GM10847 (cell line): ENCODE results near the gene CTF1.
A peak's percentile ranks its signal among the peaks of the same experiment; 100 is the strongest.

Experiments used
- POLR2A ChIP-seq: IDR thresholded peaks from 2 replicates; pipeline ENCODE4 v1.6.1; 2011; ENCODE audit not compliant: insufficient read length; ENCODE audit errors: extremely low read depth

Gene CTF1

DNA sequence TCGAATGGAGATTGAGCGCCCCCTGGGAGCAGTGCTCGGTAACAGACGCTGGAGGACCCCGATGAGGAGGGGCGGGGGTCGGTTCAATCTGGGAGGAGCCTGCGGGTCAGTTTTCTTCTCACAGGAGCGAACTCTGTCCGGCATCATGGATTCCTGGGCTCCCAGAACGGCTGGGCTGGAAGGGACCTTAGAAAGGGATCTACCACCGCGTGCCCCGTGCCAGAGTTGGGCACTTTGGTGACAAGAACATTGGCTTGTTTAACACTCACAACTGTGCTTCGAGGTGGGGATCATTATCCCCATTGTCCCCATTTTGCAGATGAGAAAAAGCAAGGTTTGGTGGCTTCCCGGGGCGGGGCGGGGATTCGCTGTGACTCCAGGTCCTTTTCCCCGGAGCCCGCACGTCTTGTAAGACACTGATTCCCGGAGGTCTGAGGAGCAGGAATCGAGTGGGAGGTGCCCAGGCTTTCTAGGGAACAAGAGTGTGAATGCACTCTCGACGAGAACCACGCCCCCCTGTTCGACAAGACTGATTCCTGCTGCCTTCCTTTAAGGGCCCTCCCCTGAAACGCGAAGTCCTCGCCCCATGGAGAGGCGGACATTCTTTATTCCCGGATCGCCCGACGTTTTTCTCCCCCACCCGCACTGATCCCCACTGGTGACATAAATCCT is 25.5 kb downstream of the CTF1 start:
- TF ChIP-seq POLR2A: peak; percentile 13

DNA sequence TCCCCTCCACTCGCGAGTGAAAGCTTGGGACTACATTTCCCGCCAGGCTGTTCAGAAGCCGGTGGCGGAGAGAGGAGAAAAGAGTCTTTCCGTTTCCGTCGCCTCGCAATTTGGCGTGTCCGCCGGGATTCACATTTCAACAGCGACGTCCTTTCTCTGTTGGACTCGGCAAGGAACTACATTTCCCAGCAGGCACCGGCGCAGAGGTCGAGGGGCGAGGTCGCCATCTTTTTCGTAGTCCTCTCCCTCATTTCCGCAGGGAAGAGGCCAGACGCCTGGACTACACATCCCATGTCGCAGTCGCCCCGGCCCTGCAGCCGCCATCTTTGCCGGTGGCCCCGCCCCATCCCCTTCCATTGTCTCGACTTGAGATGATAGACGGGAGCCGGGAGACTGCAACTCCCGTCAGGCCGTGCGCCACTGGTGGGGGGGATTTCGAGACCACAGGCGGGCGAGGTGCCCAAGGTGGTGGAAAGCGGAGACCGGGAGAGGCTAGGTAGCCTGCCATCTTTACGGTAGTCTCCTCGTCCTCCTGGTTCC is 26.1 kb downstream of the CTF1 start:
- no peak for TF ChIP-seq POLR2A

DNA sequence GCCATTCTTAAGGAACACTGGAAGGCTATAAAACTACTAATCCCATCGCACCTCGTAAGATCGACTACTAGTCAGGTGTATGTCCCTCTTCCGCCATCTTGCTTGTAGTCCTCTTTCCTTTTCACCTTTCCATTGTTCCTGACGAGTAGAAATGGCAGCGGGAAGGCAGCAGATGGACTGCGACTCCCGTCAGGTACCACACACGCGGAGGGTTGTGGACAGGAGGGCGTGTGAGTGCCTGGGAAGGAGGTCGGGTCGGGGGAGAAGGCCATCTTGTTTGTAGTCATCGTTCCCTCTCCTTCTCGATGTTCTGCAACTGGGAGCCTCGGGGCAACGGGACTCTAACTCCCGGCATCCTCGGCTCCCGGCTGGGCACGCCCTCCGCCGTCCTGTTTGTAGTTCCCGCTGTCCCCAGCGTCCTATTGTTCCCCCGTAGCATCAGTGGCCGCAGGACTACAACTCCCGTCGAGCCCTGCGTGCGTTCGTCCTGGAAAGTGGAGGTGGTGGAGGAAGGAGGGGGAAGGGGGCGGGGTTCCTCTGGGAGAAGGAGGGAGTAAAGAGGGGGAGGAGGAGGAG is 26.6 kb downstream of the CTF1 start:
- TF ChIP-seq POLR2A: no peak

DNA sequence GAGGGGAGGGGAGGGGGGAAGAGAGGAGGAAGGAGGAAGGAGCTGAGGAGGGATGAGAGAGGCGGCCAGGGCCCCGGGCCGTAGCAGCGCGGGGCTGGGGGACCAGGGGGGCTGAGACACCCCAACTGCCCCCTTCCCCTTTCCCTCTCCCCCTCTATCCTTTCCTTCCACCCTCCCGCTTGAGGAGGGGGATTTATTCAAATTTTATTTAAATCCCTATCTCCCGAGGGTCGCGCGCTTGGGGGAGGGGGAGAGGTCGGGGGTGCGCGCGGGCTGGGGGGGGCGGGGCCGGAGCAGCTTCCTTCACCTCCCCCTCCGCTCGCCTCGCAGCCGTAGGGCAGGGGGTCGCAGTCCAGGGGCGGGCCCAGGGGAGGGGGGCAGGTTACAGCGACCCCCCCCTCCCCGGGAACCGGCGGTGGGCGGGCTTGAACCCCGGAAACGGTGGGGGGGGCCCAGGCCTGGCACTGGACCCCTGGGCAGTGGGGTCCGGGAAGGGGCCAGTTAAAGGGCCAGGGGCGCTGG is 27.2 kb downstream of the CTF1 start, which contains the start of gene FBXL19:
FBXL19 (plus strand) TSS at position 19 of the 522 bp plus-strand sequence. CDS start 2,183 bp downstream, outside the sequence.
- no peak for TF ChIP-seq POLR2A

DNA sequence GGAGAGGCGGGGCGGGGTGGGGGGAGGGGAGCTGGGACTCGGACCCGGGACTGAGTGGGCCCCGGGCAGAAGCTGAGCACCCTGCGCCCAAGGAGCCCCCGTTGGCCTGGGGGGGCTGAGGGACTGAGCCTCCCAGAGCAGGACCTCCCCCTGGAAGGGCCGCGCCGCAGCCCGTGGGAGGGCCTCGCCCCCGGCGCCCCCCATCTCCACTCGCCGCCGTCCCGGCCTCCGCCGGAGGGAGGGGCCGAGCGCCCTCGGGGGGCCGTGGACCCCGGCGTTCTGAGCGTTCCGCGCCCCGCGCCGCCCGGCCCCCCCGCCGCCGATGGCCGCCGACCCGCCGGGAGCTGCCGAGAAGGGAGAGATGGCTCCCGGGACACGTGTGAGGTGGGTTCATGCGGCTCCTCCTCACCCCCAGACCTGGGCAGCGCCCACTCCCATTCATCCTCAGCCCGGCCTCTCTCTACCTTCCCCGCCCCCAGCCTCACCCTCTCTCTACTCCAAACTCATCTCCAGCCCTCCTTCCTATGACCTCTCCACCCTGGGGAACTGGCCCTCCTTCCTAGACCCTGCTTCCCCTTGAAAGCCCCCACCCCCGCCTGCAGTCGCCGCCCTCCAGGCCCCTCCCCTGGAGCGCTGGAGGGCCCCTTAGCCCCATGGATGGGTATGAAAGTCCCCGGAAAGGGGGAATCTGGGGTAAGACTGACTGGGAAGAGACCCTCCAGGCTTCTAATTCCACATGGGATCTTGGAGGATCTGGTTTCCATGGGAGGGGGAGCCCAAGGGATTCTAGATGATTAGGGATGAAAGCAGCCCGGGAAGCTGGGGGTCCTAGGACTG is 27.9 kb downstream of the CTF1 start:
- TF ChIP-seq POLR2A: no peak

DNA sequence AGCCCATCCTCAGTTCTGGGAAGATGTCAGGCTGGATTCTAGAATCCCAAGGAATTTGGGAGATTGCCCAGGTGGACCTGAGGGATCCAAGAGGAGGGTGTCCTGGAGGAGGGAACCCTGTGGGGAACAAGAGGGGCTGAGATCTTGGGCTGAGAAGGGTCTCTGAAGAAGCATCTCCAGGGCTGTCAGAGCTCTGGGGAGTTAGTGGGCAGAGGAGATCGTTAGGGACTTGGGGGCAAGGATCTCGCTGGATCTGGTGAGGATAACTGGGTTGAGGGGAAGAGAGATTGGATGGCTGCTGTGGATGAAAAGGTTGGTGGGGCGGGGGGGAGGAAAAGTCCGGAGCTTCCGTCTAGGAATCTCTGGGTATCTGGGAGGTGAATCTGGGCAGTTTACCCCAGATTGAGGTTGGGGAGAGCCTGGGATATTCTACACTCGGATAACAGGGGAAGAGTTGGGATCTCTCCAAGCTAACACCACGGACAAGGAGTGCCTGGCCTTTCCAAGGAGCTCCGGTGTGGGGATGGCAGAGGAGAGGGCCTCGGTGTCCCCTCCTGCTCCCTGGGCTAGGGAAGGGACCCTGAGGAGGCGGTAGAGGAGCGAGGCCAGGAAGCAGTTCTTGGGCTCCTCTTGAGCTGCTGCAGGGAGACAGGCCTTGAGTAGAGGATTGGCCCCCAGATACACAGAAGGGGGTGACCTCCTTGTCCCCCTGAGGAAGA is 28.7 kb downstream of the CTF1 start:
- no peak for TF ChIP-seq POLR2A

DNA sequence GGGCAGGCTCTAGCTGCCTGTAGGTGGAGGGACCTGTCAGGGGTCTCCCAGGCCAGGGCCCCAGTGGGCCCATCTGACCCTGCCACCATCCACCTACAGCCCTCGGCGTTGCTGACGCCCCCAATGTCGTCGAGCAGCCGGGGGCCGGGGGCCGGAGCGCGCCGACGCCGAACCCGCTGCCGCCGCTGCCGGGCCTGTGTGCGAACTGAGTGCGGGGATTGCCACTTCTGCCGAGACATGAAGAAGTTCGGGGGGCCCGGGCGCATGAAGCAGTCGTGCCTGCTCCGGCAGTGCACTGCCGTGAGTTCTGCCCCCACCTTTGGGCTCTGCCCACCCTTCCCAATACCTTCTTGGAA is 29.2 kb downstream of the CTF1 start:
- no peak for TF ChIP-seq POLR2A

DNA sequence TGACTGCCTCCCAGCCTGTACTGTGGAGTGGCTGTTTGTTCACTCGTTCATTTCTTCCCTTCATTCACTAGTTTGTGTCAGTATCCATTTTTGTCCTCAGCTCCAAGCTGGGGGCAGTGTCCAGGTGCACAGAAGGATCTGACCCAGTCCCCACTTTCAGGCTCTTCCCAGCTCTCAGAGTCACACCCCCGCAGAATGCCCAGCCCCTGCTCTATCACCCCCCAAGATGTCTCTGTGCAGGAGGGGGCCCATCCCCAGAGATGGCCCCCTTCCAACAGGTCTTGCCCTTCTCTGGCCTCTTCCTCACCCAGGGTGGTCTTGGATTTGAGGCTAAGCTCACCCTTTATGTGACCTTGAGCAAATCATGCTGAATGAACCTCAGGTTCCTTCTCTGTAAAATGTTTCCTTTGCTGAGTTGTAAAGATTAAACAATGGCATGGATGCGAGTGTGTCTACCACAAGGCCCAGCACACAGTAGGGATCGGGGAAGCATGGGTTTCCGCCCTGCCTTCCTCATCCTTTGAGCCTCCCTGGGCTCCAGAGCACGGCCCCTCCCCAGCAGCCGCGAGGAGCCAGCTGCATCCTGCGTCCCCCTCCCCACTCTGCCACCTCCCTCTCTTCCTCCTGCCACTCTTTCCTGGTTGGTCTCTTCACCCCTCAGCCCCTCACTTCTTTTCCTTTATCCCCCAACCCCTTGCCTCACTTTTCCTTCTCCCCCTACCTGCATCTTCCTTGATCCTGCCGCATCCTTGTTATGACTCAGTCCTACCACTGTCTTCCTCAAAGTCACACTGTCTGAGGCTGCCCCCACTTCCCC is 29.8 kb downstream of the CTF1 start:
- no peak for TF ChIP-seq POLR2A

DNA sequence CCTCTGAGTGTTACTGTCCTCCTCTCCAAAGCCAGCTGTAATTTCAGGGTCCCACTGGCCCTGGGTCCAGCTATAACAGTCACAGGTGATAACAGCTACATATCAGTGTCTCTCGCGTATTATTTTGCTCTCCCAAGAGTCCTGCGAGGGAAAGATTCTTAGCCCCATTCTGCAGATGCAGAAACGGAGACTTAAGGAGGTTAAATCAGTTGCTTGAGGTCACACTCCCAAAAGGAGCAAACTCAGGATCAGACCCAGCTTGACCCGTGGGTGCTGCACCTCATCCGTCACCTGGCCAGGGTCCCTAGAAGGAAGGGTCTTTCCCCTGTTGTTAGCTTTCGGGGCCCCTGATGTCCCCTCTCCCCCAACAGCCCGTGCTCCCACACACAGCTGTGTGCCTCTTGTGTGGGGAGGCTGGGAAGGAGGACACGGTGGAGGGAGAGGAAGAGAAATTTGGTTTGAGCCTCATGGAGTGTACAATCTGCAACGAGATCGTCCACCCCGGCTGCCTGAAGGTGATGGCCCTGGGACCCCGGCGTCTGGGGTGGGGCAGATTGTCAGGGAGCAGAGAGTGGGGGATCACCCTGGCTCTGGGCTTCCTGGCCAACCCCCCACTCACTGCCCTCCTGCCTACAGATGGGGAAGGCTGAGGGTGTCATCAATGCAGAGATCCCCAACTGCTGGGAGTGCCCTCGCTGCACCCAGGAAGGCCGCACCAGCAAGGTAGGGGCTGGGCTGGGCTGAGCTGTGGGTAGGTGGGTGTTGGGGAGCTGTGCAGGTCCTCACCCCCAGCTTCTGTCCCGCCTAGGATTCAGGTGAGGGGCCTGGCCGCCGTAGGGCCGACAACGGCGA is 30.7 kb downstream of the CTF1 start:
- no peak for TF ChIP-seq POLR2A

DNA sequence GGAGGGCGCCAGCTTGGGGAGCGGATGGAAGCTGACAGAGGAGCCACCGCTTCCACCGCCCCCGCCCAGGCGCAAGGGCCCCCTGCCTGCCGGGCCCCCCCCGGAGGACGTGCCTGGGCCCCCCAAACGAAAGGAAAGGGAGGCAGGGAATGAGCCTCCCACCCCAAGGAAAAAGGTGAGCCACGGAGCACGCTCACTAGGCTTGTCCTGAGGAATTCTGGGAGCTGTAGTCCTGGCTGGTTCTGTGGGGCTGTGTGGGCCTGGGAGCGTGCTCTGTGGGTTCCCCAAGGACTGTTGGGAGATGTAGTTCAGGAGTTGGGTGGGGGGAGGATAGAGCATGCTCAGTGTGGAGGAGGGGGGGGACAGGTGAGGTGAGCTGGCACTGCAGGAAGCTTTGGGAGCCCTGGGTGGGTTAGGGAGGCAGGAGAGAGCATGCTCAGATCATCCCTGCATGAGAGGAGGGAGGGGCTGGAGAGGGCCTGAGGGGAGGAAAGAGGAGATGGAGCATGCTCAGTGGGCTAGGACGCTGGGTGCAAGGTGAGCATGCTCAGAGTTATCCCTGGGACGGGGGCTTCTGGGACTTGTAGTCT is 31.5 kb downstream of the CTF1 start:
- TF ChIP-seq POLR2A: no peak

DNA sequence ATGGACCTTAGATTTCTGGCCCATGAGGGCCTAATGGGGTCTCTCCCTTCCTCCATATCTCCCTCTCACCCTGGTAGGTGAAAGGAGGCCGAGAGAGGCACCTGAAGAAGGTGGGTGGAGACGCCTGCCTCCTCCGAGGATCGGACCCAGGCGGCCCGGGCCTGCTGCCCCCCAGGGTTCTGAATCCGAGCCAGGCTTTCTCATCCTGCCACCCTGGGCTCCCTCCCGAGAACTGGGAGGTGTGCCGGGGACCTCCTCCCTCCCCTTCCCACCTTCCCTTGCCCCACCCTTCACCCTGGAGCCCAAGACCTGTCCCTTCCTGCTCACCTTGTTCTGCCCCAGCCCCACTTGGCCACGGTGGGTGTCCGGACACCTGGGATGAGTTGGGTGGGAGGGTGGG is 32.0 kb downstream of the CTF1 start:
- TF ChIP-seq POLR2A: no peak

DNA sequence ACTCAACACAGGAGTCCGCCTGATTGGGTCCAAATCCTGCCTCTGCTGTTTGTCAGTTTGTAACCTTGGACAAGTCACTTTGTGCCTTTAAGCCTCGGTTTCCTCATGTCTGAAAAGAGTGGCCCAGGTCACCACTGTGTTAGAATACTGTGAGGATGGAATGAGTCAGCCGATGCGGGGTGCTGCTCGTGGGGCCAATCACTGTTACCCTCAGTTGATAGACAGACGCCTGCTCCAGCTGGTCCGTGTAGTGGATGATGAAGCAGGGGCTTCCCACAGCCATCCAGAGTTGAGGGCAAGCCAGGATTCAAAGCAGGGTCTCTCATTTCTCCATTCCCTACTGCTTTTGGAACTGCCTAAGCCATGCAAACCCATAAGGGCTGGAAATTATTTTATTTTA is 32.8 kb downstream of the CTF1 start:
- no peak for TF ChIP-seq POLR2A

DNA sequence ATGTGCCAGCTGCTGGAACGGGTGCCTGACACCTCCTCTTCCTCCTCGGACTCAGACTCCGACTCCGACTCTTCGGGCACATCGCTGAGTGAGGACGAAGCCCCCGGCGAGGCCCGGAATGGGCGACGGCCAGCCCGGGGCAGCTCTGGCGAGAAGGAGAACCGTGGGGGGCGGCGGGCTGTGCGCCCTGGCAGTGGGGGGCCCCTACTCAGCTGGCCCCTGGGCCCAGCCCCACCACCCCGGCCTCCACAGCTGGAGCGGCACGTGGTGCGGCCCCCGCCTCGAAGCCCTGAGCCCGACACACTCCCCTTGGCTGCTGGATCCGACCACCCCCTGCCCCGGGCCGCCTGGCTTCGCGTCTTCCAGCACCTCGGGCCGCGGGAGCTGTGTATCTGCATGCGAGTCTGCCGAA is 33.8 kb downstream of the CTF1 start:
- no peak for TF ChIP-seq POLR2A
